GM23248 (cell line): Measurements from ENCODE around the gene TUBB2A.

Experiments used
- EZH2 ChIP-seq: fragments of 200-600 bp; sonication (generic); IDR thresholded peaks from 2 replicates; pipeline ENCODE4 v1.6.1; 2018; ENCODE audit warnings: antibody characterized with exemption, mild to moderate bottlenecking; ENCODE audit not compliant: insufficient read depth, poor library complexity, severe bottlenecking
- EZH2phosphoT487 ChIP-seq: fragments of 200-600 bp; sonication (generic); IDR thresholded peaks from 2 replicates; pipeline ENCODE4 v1.6.1; 2018; ENCODE audit warnings: antibody characterized with exemption, moderate library complexity, mild to moderate bottlenecking, low read depth; ENCODE audit not compliant: insufficient read depth

GRCh38 chr6:3147914-3148757 is 9.2 kb downstream of the TUBB2A start:
- TF ChIP-seq EZH2 (no peak), EZH2phosphoT487 (no peak)
